ENCODE results near the gene PACSIN2. TPM values are rescaled to one million over a fixed set of nuclear protein-coding genes. Genes with fewer than 3 reads are reported as not detected.

Gene PACSIN2
- total and polyA plus RNA-seq, 2 of the 13 experiments (the other 11 are each of a cell fraction or from before 2014, with no cell fraction given), result 54.1 to 68.8 TPM

- TF ChIP-seq YEATS4 (CRISPR knock-in tag; IDR thresholded peaks at IDR 0.05; ENCODE audit: borderline replicate concordance) (peak; percentile 53; the same call in 1 of the 2 replicates), KIAA2018 (CRISPR knock-in tag; IDR thresholded peaks at IDR 0.05; ENCODE audit: borderline replicate concordance) (no peak), HMG20B (CRISPR knock-in tag; conservative IDR thresholded peaks at IDR 0.05) (no peak), LRRFIP1 (CRISPR knock-in tag; conservative IDR thresholded peaks at IDR 0.05) (no peak), ZBTB40 (IDR thresholded peaks at IDR 0.05) (no peak), ZBTB40 (CRISPR knock-in tag; IDR thresholded peaks at IDR 0.05) (0 out of 2 replicates have a peak, but pooled peaks have one; percentile 24), ADNP (CRISPR knock-in tag; IDR thresholded peaks at IDR 0.05) (no peak), CHCHD3 (CRISPR knock-in tag; IDR thresholded peaks at IDR 0.05) (no peak)
Measured at GRCh38 chr22:43014869-43015676, at the start of gene PACSIN2 (continued).
